22Rv1 (cell line): Measurements from ENCODE around the gene OR13J1.

ENCODE experiments used
- H3K27ac ChIP-seq: fragments of 450-650 bp; 2 replicates; pipeline ENCODE4 v1.5.1; 2017
- ZFX ChIP-seq: fragments of 450-650 bp; IDR thresholded peaks from 2 replicates; pipeline ENCODE4 v1.6.1; 2017; ENCODE audit warnings: antibody characterized with exemption, borderline replicate concordance
- TF ChIP-seq, protein P1 (sequence below): fragments of 450-650 bp; IDR thresholded peaks from 2 replicates; pipeline ENCODE4 v1.5.1; 2017; ENCODE audit warnings: mild to moderate bottlenecking

The OR13J1 gene

DNA sequence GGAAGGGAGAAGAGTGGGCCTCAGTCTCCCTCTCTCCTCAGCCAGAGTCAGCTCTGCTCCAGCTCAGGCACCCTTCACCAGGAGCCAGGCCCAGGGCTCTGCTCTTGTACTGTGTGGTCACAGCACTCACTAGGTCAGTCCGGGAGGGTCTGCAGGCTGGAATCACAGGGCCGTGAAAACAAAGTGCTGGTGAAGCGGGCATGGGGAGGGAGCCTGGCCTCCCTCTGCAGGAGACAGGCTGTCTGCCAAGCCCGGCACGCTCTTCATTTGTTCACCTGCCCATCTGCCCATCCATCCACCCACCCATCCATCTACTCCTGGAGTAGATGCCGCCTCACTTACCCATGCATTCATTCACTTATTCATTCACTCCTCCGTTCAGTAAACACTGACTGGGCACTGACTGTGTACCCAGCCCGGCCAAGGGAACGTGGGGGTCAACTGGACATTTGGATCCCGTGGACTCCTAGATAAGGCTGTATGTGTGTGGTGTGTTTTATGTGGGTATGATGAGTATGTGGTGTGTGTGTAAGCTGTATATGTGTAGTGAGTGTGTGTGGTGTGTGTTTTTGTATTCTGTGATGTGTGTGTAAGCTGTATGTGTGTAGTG, 42.7 kb upstream of the OR13J1 start:
- H3K27ac ChIP-seq: no peak overlapping the region
- TF ChIP-seq, protein P1, sequence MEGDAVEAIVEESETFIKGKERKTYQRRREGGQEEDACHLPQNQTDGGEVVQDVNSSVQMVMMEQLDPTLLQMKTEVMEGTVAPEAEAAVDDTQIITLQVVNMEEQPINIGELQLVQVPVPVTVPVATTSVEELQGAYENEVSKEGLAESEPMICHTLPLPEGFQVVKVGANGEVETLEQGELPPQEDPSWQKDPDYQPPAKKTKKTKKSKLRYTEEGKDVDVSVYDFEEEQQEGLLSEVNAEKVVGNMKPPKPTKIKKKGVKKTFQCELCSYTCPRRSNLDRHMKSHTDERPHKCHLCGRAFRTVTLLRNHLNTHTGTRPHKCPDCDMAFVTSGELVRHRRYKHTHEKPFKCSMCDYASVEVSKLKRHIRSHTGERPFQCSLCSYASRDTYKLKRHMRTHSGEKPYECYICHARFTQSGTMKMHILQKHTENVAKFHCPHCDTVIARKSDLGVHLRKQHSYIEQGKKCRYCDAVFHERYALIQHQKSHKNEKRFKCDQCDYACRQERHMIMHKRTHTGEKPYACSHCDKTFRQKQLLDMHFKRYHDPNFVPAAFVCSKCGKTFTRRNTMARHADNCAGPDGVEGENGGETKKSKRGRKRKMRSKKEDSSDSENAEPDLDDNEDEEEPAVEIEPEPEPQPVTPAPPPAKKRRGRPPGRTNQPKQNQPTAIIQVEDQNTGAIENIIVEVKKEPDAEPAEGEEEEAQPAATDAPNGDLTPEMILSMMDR: no peak
- TF ChIP-seq ZFX: no peak

DNA sequence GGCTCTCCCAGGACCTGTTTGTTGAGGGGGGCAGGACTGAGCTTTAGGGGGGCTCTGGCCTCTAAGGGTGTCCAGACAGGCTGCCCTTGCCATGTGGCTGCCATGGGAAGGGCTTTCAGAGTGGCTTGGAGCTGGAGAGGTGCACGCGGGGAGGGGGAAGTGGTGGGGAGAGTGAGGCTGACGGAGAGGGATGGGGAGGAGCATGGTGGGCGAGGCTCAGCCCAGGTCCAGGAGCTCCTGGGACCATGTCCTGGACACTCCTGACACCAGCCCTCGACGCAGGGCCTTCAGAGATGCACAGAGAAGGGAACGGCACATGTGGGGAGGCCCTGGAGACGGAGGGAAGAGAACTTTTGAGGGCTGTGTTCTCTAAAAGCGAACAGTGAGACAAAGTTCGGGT, 41.5 kb upstream of the OR13J1 start:
- TF ChIP-seq, protein P1: no peak
- no peak for TF ChIP-seq ZFX
- no peak overlapping the region for H3K27ac ChIP-seq

DNA sequence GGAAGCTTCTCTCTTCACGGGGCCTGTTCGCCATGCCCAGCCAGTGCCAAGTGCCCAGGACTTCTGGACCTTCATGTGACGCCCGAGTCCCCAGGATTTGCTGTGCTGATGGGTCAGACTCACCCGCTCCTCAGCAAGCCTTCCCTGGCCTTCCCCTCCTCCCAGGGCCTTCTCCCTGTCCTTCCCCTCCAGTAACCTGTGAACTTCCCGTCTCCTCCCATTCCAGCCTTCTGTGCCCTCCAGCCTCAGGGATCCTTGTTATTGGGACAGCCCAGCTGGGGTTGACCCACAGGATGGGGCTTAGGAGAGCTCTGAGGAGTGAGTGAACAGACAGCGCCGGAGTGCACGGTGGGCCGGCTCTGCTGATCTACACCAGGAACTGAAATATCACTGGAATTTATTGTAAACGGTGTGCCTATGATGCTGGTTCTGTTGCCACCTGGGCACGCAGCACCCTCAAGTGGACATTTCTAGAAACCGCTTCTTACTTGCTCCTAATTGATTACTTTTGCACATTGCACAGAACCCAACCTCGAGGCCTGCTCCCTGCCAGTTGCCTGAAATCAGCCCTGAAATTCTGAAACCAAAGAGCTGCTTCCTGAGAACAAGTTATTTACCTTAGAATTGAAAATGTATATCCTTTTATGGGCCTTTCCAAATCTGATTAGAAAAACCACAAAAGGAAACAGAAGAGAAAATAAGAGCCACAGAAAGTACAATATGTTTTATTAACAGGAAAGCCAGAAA, 40.6 kb upstream of the OR13J1 start:
- H3K27ac ChIP-seq: no peak overlapping the region
- no peak for TF ChIP-seq ZFX
- TF ChIP-seq, protein P1: peak; percentile 86

DNA sequence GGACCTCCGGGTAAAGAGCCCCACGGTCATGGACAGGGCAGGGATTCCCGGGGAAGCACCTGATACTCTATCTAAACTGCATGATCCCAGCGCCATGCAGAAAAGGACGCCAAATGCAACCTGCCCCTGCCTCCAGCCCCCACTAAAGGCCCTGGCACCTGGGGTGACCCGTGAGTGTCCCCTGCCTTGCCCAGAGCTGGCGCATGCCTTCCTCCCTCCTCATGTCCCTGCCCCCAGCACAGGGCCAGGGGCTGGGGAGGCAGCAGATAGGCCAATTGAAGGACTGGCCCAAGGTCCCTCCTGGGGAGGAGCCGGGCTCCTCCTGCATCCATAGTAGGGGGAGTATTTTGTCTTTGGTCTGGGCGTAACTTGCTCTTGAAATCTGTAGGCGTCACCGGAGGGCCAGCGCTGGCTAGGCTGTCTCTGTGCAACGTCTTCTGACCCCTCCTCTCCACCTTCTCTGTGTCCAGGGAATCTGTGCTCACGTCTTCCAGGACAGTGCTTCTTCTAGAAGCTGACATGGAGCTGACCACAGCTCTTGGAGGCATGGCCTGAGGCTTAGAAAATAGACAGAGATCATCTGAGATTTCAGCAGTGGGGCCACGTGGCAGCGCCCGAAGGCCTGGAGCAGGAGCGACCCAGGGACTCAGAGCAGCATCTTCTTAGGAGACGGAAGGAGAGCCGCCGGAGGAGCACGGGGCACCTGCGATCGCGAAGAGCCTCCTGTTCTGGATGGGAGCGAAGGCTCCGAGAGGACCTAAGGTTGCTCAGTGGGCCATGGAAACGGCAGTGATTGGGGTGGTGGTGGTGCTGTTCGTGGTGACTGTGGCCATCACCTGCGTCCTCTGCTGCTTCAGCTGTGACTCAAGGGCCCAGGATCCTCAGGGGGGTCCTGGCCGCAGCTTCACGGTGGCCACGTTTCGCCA, 39.7 kb upstream of the OR13J1 start:
- no peak for TF ChIP-seq ZFX
- TF ChIP-seq, protein P1: no peak
- no peak overlapping the region for H3K27ac ChIP-seq

DNA sequence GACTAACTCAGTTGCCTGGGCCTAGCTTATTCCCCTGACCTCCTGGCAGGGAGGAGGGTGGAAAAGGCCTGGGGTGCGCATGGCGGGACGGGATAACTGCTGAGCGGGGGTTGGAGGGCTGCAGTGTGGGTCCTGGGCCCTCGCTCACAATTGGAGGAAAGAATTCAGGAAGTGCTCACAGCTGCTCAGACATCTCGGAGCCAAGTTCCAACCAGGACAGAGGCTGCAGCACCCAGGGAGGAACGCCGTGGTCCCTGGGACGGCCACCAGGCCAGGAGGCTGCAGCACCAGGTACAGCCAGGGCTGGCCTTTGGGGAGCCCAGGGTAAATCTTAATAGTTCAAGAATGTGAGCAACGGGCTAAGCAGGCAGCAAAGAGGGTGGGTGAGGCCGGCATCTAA, 39.1 kb upstream of the OR13J1 start, which contains the start of gene SPAAR:
TSS of gene SPAAR (plus strand) at position 217 of the 400 bp plus-strand sequence. CDS start 974 bp downstream, outside the sequence.
- no peak for TF ChIP-seq ZFX
- H3K27ac ChIP-seq: no peak within 1 kb of the TSS

DNA sequence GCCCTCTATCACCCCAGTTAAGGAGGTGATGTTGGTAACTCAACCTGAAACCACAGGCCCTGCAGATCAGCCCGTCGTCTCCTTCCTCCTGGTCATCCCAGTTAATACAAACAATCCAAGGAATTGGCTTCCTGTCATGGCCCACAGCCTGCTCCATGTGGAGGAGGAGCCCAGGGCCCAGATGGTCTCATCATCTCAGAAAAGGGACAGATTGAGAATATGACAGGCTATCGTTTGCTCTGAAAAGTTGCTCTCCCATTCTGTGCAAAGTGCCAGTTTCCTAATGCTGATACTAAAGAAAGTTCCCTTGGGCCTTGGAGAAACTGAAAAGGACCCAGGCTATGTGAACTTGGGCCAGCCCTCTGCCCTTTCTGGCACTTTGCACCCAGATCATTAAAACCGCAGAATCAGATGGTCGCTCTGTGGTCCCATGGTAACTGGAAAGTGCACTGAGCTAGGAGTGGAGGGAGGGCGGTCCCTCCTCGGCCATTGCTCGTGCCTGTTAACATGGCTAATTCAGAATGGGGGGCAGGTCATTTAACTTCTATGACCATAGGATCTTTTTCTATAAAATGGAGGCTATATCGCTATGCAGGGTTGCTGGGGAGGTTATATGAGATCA, 38.4 kb upstream of the OR13J1 start:
- no peak for TF ChIP-seq ZFX
- TF ChIP-seq, protein P1: no peak
- H3K27ac ChIP-seq: no peak overlapping the region
